BJ (cell line): ENCODE results near the gene GPRIN3. TPM values are rescaled to one million over a fixed set of nuclear protein-coding genes. Genes with fewer than 3 reads are reported as not detected.

ENCODE experiments used
- CTCF ChIA-PET: fragments of 350-600 bp; formaldehyde crosslinking; extraction: SDS; loops from one replicate; lab custom pipeline; 2021; ENCODE audit warnings: antibody characterized with exemption, inconsistent platforms; lab: Yijun Ruan, JAX
- POLR2A ChIA-PET: fragments of 300-600 bp; sonication (Branson Sonifier 250); formaldehyde crosslinking; extraction: SDS; loops from one replicate; lab custom pipeline; 2021; ENCODE audit warnings: antibody characterized with exemption; lab: Charles Lee
- DNase-seq: peaks from one replicate; pipeline ENCODE4 v3.0.0-alpha.2; 2011; ENCODE audit warnings: low read depth
- H3K27me3 ChIP-seq: 2 replicates; pipeline ENCODE4 v1.6.0; 2011; ENCODE audit warnings: low read length; ENCODE audit not compliant: control insufficient read depth, insufficient read depth
- H3K36me3 ChIP-seq: 2 replicates; pipeline ENCODE4 v1.5.1; 2011; ENCODE audit warnings: low read length; ENCODE audit not compliant: control insufficient read depth, insufficient read depth
- H3K4me3 ChIP-seq: 2 replicates; pipeline ENCODE4 v1.5.1; 2011; ENCODE audit warnings: low read depth, mild to moderate bottlenecking, control low read depth, low read length
- polyA plus RNA-seq: library from polyadenylated mRNA; depleted of rRNA; stranded (reverse); fragments of >200 nt; gene quantifications from 2 replicates; pipeline ENCODE4 v1.2.3, GENCODE V29; 2011
- TF ChIP-seq, protein P1 (sequence below): IDR thresholded peaks from 2 replicates; pipeline ENCODE4 v1.5.1; 2011; ENCODE audit warnings: low read depth, mild to moderate bottlenecking, control low read depth, inconsistent platforms, low read length, moderate library complexity; ENCODE audit not compliant: insufficient read depth

Gene GPRIN3
- polyA plus RNA-seq, 1 experiment = not detected

DNA sequence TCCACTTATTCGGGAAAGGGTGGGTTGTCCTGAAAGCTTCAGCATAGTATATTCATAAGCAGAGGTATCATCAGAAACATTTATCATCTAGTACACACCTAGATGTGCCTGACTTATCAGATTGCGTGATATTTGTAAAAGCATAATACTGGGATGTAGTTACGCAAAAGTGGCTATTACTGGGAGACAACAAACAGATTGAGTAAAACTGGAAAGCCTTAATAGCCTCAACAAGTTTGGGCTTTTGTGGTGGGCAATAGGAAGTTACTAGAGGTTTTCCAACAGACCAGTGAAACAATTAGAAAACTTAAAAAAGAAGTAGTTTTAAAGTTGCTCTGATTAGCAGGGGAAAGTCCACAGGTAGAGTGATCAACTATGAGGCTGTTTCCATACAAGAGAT lies 39.8 kb downstream of the GPRIN3 start:
- Histone ChIP-seq H3K27me3 (no peaks in the 10 kb centered on the region), H3K36me3 (no peaks in the 10 kb centered on the region), H3K4me3 (no peak overlapping the region)
- CTCF ChIA-PET = no interaction called here
- TF ChIP-seq, protein P1, sequence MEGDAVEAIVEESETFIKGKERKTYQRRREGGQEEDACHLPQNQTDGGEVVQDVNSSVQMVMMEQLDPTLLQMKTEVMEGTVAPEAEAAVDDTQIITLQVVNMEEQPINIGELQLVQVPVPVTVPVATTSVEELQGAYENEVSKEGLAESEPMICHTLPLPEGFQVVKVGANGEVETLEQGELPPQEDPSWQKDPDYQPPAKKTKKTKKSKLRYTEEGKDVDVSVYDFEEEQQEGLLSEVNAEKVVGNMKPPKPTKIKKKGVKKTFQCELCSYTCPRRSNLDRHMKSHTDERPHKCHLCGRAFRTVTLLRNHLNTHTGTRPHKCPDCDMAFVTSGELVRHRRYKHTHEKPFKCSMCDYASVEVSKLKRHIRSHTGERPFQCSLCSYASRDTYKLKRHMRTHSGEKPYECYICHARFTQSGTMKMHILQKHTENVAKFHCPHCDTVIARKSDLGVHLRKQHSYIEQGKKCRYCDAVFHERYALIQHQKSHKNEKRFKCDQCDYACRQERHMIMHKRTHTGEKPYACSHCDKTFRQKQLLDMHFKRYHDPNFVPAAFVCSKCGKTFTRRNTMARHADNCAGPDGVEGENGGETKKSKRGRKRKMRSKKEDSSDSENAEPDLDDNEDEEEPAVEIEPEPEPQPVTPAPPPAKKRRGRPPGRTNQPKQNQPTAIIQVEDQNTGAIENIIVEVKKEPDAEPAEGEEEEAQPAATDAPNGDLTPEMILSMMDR = no peak
- POLR2A ChIA-PET = no interaction called here
- DNase-seq = no peak

- DNase-seq = no peak
- Histone ChIP-seq H3K4me3 (no peak overlapping the region), H3K36me3 (no peaks in the 10 kb centered on the region), H3K27me3 (no peaks in the 10 kb centered on the region)
- ChIA-PET POLR2A (no interaction called here), CTCF (no interaction called here)
- TF ChIP-seq, protein P1 = no peak
Measured at GRCh38 chr4:89267392-89267791, 40.2 kb downstream of the GPRIN3 start.

DNA sequence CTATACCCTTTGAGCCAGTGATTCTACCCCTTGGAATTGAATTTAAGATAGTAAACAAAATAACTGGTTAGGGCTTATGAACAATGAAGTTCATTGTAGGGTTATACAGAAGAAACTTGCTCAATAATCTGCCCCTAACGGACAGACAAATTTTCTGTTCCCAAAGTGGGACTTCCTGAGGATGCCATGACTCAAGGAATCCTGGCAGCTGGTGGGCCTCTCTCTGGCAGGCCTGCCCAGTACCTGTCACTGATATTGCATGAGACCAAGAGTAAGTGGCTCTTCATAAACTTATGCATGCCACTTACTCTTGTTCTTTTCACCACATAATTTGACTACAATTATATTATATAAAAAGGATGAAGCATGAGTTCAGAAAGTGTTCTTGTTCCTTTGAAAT lies 41.5 kb downstream of the GPRIN3 start:
- no peak for DNase-seq
- Histone ChIP-seq H3K4me3 (no peak overlapping the region), H3K27me3 (no peaks in the 10 kb centered on the region), H3K36me3 (no peaks in the 10 kb centered on the region)
- CTCF ChIA-PET = interaction anchor here (1.0 kb wide), 1 partner anchor 11 kb away, joined by 3 read pairs; no protein-coding TSS in a partner anchor
- TF ChIP-seq, protein P1 = no peak
- POLR2A ChIA-PET = no interaction called here

GRCh38 chr4:89263265-89263664 lies 44.3 kb downstream of the GPRIN3 start:
- TF ChIP-seq, protein P1 = no peak
- no peak for DNase-seq
- ChIA-PET POLR2A (no interaction called here), CTCF (no interaction called here)
- H3K36me3 ChIP-seq = no peaks in the 10 kb centered on the region
- no peaks in the 10 kb centered on the region for H3K27me3 ChIP-seq
- no peak overlapping the region for H3K4me3 ChIP-seq

- H3K27me3 ChIP-seq = no peaks in the 10 kb centered on the region
- H3K4me3 ChIP-seq = no peak overlapping the region
- TF ChIP-seq, protein P1 = no peak
- H3K36me3 ChIP-seq = no peaks in the 10 kb centered on the region
- ChIA-PET CTCF (interaction anchor here (0.5 to 2.6 kb wide), 6 partner anchors 11 to 175 kb away, joined by 3 to 13 read pairs (median 3); no protein-coding TSS in a partner anchor), POLR2A (no interaction called here)
- no peak for DNase-seq
Measured at GRCh38 chr4:89259301-89260028, 48.1 kb downstream of the GPRIN3 start.
